HCT116 (cell line): ENCODE results near the gene NUP42. TPM values are rescaled to one million over a fixed set of nuclear protein-coding genes. Genes with fewer than 3 reads are reported as not detected.

Experiments used
- ATAC-seq: fragments of 200-7000 bp; cut with Tn5 transposase; 2 replicates; pipeline ENCODE4 v1.9.1; 2020; ENCODE audit warnings: mild to moderate bottlenecking, moderate library complexity
- BruUV-seq: library from RNA; stranded (reverse); fragments of 400-500 nt; replicated peaks from 2 replicates; lab custom pipeline; 2021; lab: Mats Ljungman, UMichigan
- CTCF ChIA-PET: fragments of 300-600 bp; sonication (Branson Sonifier 250); formaldehyde crosslinking; loops from one replicate; lab custom pipeline; 2021; ENCODE audit warnings: antibody characterized with exemption; lab: Charles Lee
- POLR2A ChIA-PET: fragments of 300-600, 350-600 bp; sonication (Branson Sonifier 250); formaldehyde crosslinking; loops from one replicate; lab custom pipeline; 2021; ENCODE audit warnings: antibody characterized with exemption; lab: Charles Lee
- RAD21 ChIA-PET, 2 experiments: fragments of 300-600 bp; sonication (Branson Sonifier 250); formaldehyde crosslinking; loops; one replicate each; lab custom pipeline; 2023; ENCODE audit warnings: low total read pairs in 2 of 2; ENCODE audit not compliant: uncharacterized antibody in 2 of 2, unreplicated experiment in 2 of 2, low non-redundant PET in 1 of 2; lab: Charles Lee
- DNase-seq: peaks from one replicate; pipeline ENCODE4 v3.0.0-alpha.2; 2010; ENCODE audit warnings: low read depth, low spot score
- H2AFZ ChIP-seq: fragments of 200-600 bp; shearing (Covaris generic), sonication (generic); 2 replicates; pipeline ENCODE4 v1.6.1; 2017; ENCODE audit warnings: low read depth, mixed run types, mixed read lengths, antibody characterized with exemption, low read length; ENCODE audit not compliant: poor library complexity, severe bottlenecking
- H3K27ac ChIP-seq: 2 replicates; pipeline ENCODE4 v1.5.1; 2012; ENCODE audit warnings: low read depth, low read length
- H3K27me3 ChIP-seq: fragments of 200-600 bp; sonication (generic); 2 replicates; pipeline ENCODE4 v1.6.1; 2016; ENCODE audit warnings: mixed run types, low read length, mixed read lengths; ENCODE audit not compliant: insufficient read depth
- H3K36me3 ChIP-seq, 2 experiments: fragments of 200-500 bp in 1 of 2; fragments of 200-600 bp in 1 of 2; sonication (Bioruptor generic) in 1 of 2; sonication (generic) in 1 of 2; 2 replicates each; pipeline versions ENCODE4 v1.5.1 to v1.6.1; 2014 to 2016; ENCODE audit warnings: low read length in 2 of 2, inconsistent platforms in 1 of 2, mixed read lengths in 1 of 2, mixed run types in 1 of 2; ENCODE audit not compliant: insufficient read depth in 2 of 2, control insufficient read depth in 1 of 2
- H3K4me1 ChIP-seq, 2 experiments: fragments of 200-600 bp in 1 of 2; sonication (generic) in 1 of 2; 2 replicates each; pipeline versions ENCODE4 v1.5.1 to v1.6.1; 2012 to 2017; ENCODE audit warnings: low read length in 2 of 2, inconsistent platforms in 1 of 2, mild to moderate bottlenecking in 1 of 2, mixed read lengths in 1 of 2, mixed run types in 1 of 2, moderate library complexity in 1 of 2; ENCODE audit not compliant: insufficient read depth in 2 of 2, control insufficient read depth in 1 of 2
- H3K4me2 ChIP-seq: fragments of 200-600 bp; sonication (generic); 2 replicates; pipeline ENCODE4 v1.6.1; 2017; ENCODE audit warnings: mixed run types, low read length, mixed read lengths
- H3K4me3 ChIP-seq, 2 experiments: fragments of 200-600 bp in 1 of 2; sonication (generic) in 1 of 2; replicated peaks in 1 of 2; 2 replicates each; pipeline ENCODE4 v1.5.1; 2011 to 2016; ENCODE audit warnings: low read length in 2 of 2, control low read depth in 1 of 2, low read depth in 1 of 2, mild to moderate bottlenecking in 1 of 2, mixed read lengths in 1 of 2, mixed run types in 1 of 2
- H3K79me2 ChIP-seq: fragments of 200-600 bp; sonication (generic); 2 replicates; pipeline ENCODE4 v1.6.1; 2017; ENCODE audit warnings: mild to moderate bottlenecking, mixed run types, low read length, moderate library complexity, mixed read lengths; ENCODE audit not compliant: insufficient read depth
- H3K9ac ChIP-seq: fragments of 200-600 bp; sonication (generic); 2 replicates; pipeline ENCODE4 v1.6.1; 2016; ENCODE audit warnings: low read length, mixed read lengths
- H3K9me2 ChIP-seq: fragments of 200-600 bp; sonication (generic), shearing (Covaris generic); 2 replicates; pipeline ENCODE4 v1.6.1; 2017; ENCODE audit warnings: mixed run types, mild to moderate bottlenecking, moderate library complexity; ENCODE audit not compliant: insufficient read depth
- H3K9me3 ChIP-seq, 2 experiments: fragments of 200-500 bp in 1 of 2; fragments of 200-600 bp in 1 of 2; sonication (Bioruptor generic) in 1 of 2; sonication (generic) in 1 of 2; 2 replicates each; pipeline ENCODE4 v1.6.1; 2014 to 2017; ENCODE audit warnings: low read length in 2 of 2, mixed read lengths in 2 of 2, inconsistent platforms in 1 of 2, low read depth in 1 of 2, mild to moderate bottlenecking in 1 of 2, mixed run types in 1 of 2, moderate library complexity in 1 of 2; ENCODE audit not compliant: control insufficient read depth in 1 of 2, insufficient read depth in 1 of 2
- H4K20me1 ChIP-seq: fragments of 200-600 bp; sonication (generic), shearing (Covaris generic); 2 replicates; pipeline ENCODE4 v1.6.1; 2017; ENCODE audit warnings: mixed run types, mild to moderate bottlenecking, moderate library complexity; ENCODE audit not compliant: insufficient read depth
- CEBPB ChIP-seq: IDR thresholded peaks from 2 replicates; pipeline ENCODE4 v1.6.1; 2012; ENCODE audit warnings: low read depth
- EGR1 ChIP-seq: IDR thresholded peaks from 2 replicates; pipeline ENCODE4 v1.6.1; 2012; ENCODE audit warnings: low read depth
- ELF1 ChIP-seq: IDR thresholded peaks from 2 replicates; pipeline ENCODE4 v1.6.1; 2012; ENCODE audit warnings: low read depth, borderline replicate concordance
- EZH2phosphoT487 ChIP-seq: fragments of 200-600 bp; IDR thresholded peaks from 2 replicates; pipeline ENCODE4 v1.6.1; 2018; ENCODE audit warnings: antibody characterized with exemption, borderline replicate concordance
- JUND ChIP-seq: IDR thresholded peaks from 2 replicates; pipeline ENCODE4 v1.6.1; 2012
- POLR2AphosphoS5 ChIP-seq: IDR thresholded peaks from 2 replicates; pipeline ENCODE4 v1.6.1; 2011; ENCODE audit warnings: mild to moderate bottlenecking, low read depth, low read length, moderate library complexity
- RAD21 ChIP-seq: IDR thresholded peaks from 2 replicates; pipeline ENCODE4 v1.6.1; 2012; ENCODE audit warnings: low read depth, mild to moderate bottlenecking
- SIN3A ChIP-seq: IDR thresholded peaks from 2 replicates; pipeline ENCODE4 v1.6.1; 2012; ENCODE audit warnings: low read depth
- SP1 ChIP-seq: IDR thresholded peaks from 2 replicates; pipeline ENCODE4 v1.6.1; 2012; ENCODE audit warnings: low read depth
- SRF ChIP-seq: IDR thresholded peaks from 2 replicates; pipeline ENCODE4 v1.6.1; 2012; ENCODE audit warnings: low read depth
- TCF7L2 ChIP-seq: IDR thresholded peaks from 2 replicates; pipeline ENCODE4 v1.7.0; 2011; ENCODE audit warnings: borderline replicate concordance, inconsistent platforms; ENCODE audit not compliant: insufficient read depth, insufficient read length; ENCODE audit errors: extremely low read depth
- YY1 ChIP-seq: IDR thresholded peaks from 2 replicates; pipeline ENCODE4 v1.6.1; 2011; ENCODE audit warnings: low read length, low read depth, moderate library complexity, mild to moderate bottlenecking; ENCODE audit not compliant: insufficient replicate concordance; ENCODE audit errors: extremely low read depth
- ZNF274 ChIP-seq: fragments of 200-500 bp; sonication (Bioruptor generic); IDR thresholded peaks from 2 replicates; pipeline ENCODE4 v1.6.1; 2014; ENCODE audit warnings: mild to moderate bottlenecking, low read depth, low read length, inconsistent platforms
- intact Hi-C: fragments of 100-400 bp; cut with micrococcal nuclease; formaldehyde crosslinking; loops from 2 replicates; pipeline ENCODE4 v1.10.0; 2022
- total RNA-seq: library from RNA; stranded (reverse); gene quantifications from one replicate; pipeline ENCODE4 v1.2.1, GENCODE V29; 2021; ENCODE audit not compliant: unreplicated experiment
- TF ChIP-seq, protein P1 (sequence below): IDR thresholded peaks from 2 replicates; pipeline ENCODE4 v1.6.1; 2011; ENCODE audit warnings: mild to moderate bottlenecking, low read length, moderate library complexity; ENCODE audit not compliant: insufficient replicate concordance; ENCODE audit errors: extremely low read depth
- TF ChIP-seq, protein P2 (sequence below): IDR thresholded peaks from 2 replicates; pipeline ENCODE4 v1.6.1; 2012
- TF ChIP-seq, protein P3 (sequence below): IDR thresholded peaks from 2 replicates; pipeline ENCODE4 v1.6.1; 2012; ENCODE audit warnings: low read depth

Gene NUP42
- total RNA-seq, 1 experiment from 2014 or later, result 36.5 TPM

DNA sequence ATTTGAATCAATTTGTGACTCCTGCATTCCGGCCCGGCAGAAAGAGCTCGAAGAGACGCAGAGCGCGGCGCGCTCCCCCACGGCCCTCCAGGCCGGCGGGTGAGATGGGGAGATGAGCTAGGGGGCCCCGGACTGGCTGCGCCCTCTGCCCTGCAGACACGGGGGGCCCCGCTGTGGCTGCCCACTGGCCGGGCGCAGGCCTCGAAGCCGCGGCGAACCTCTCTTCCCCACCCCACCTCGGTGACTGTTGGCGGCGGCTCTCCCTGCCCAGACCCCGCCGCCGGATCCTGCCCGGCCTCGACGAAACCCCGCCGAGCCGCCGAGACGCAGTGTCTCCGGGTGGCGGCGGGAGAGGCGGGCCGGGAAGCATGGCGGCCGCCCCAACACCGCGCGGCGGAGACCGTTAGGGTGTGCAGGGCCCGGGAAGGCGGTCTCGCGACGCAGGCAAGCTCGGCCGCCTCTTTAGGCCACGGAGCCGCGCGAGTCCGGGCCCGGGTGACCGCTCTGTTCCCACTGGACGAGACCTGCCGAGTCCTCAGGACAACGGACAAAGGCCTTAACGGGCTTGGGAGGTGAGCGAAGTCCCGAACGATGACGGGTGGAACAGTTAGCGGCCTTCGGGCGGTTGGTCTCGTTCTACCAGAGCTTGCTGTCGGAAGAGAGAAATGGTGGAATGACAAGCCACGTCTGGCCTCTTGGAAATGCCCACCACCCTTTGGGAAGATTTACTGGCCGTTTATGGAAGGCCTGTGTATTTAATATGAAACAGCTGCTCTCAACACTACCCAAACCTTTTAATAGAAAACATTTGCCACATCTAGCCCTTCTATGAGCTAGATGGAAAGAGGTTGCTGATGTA is 24.3 kb downstream of the NUP42 start (continued):
- TF ChIP-seq JUND, result no peak
- TF ChIP-seq ELF1, result no peak
- TF ChIP-seq POLR2AphosphoS5, result no peak
- TF ChIP-seq YY1, result no peak

DNA sequence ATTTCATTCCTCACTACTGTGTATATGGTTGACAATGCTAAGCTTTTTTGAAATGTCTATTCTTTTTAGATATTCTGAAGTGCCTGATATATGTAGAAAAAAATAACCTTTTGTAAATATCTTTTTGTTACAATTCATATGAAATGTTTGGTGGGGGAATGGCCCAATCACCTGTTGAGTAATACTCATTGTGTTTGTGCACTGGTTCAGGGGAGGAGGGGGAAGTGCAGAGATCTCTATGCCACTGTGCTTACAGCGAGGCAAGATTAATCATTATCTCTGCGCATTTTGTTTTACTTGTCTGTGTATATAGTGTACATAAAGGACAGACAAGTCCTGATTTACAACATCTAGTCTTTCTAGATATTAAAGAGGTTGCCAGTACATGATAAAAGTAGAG is 25.2 kb downstream of the NUP42 start:
- H3K4me2 ChIP-seq, result no peak overlapping the region
- H2AFZ ChIP-seq, result no peak overlapping the region
- H4K20me1 ChIP-seq, result no peaks in the 10 kb centered on the region
- ATAC-seq, result no peak
- no TSS peak for BruUV-seq
- H3K4me1 ChIP-seq, result no peaks in the 10 kb centered on the region
- no peak overlapping the region for H3K9ac ChIP-seq
- CTCF ChIA-PET, result no interaction called here
- no peak overlapping the region for H3K27ac ChIP-seq
- RAD21 ChIA-PET, result no interaction called here
- no peak for DNase-seq
- H3K9me2 ChIP-seq, result no peaks in the 10 kb centered on the region
- no peaks in the 10 kb centered on the region for H3K27me3 ChIP-seq
- no peaks in the 10 kb centered on the region for H3K79me2 ChIP-seq
- intact Hi-C loops, result no loop called here
- no peaks in the 10 kb centered on the region for H3K36me3 ChIP-seq
- POLR2A ChIA-PET, result no interaction called here
- no peak overlapping the region for H3K4me3 ChIP-seq
- no peaks in the 10 kb centered on the region for H3K9me3 ChIP-seq
- TF ChIP-seq, protein P1, sequence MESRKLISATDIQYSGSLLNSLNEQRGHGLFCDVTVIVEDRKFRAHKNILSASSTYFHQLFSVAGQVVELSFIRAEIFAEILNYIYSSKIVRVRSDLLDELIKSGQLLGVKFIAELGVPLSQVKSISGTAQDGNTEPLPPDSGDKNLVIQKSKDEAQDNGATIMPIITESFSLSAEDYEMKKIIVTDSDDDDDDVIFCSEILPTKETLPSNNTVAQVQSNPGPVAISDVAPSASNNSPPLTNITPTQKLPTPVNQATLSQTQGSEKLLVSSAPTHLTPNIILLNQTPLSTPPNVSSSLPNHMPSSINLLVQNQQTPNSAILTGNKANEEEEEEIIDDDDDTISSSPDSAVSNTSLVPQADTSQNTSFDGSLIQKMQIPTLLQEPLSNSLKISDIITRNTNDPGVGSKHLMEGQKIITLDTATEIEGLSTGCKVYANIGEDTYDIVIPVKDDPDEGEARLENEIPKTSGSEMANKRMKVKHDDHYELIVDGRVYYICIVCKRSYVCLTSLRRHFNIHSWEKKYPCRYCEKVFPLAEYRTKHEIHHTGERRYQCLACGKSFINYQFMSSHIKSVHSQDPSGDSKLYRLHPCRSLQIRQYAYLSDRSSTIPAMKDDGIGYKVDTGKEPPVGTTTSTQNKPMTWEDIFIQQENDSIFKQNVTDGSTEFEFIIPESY, result no peak
- no peak for TF ChIP-seq ELF1
- no peak for TF ChIP-seq POLR2AphosphoS5
- TF ChIP-seq RAD21, result no peak
- TF ChIP-seq SIN3A, result no peak
- no peak for TF ChIP-seq EGR1
- TF ChIP-seq TCF7L2, result no peak
- TF ChIP-seq SP1, result no peak
- TF ChIP-seq, protein P2, sequence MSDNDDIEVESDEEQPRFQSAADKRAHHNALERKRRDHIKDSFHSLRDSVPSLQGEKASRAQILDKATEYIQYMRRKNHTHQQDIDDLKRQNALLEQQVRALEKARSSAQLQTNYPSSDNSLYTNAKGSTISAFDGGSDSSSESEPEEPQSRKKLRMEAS, result no peak
- TF ChIP-seq EZH2phosphoT487, result no peak
- no peak for TF ChIP-seq ZNF274
- TF ChIP-seq CEBPB, result no peak
- no peak for TF ChIP-seq SRF
- TF ChIP-seq, protein P3, sequence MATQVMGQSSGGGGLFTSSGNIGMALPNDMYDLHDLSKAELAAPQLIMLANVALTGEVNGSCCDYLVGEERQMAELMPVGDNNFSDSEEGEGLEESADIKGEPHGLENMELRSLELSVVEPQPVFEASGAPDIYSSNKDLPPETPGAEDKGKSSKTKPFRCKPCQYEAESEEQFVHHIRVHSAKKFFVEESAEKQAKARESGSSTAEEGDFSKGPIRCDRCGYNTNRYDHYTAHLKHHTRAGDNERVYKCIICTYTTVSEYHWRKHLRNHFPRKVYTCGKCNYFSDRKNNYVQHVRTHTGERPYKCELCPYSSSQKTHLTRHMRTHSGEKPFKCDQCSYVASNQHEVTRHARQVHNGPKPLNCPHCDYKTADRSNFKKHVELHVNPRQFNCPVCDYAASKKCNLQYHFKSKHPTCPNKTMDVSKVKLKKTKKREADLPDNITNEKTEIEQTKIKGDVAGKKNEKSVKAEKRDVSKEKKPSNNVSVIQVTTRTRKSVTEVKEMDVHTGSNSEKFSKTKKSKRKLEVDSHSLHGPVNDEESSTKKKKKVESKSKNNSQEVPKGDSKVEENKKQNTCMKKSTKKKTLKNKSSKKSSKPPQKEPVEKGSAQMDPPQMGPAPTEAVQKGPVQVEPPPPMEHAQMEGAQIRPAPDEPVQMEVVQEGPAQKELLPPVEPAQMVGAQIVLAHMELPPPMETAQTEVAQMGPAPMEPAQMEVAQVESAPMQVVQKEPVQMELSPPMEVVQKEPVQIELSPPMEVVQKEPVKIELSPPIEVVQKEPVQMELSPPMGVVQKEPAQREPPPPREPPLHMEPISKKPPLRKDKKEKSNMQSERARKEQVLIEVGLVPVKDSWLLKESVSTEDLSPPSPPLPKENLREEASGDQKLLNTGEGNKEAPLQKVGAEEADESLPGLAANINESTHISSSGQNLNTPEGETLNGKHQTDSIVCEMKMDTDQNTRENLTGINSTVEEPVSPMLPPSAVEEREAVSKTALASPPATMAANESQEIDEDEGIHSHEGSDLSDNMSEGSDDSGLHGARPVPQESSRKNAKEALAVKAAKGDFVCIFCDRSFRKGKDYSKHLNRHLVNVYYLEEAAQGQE, result no peak
- no peak for TF ChIP-seq YY1
- no peak for TF ChIP-seq JUND
